Measurements from ENCODE around the gene CCDC9B. TPM values are rescaled to one million over a fixed set of nuclear protein-coding genes. Genes with fewer than 3 reads are reported as not detected.
A peak's percentile ranks its signal among the peaks of the same experiment; 100 is the strongest.

CCDC9B gene
- total and polyA plus RNA-seq, 2 of the 4 experiments (the other 2 are of a cell fraction), result 19.7 to 30.9 TPM

- no peaks in the 10 kb centered on the region for H3K27me3 ChIP-seq (ENCODE audit: control insufficient read depth, insufficient read depth, low read length)
- H2BK15ac ChIP-seq (ENCODE audit: low read depth, low read length), result peak overlapping the region; percentile 28; the same call in 1 of the 3 replicates
- H3K36me3 ChIP-seq (ENCODE audit: control insufficient read depth, insufficient read depth, low read length), result peaks cover 2% of the 10 kb centered on the region
- intact Hi-C loops (cut with micrococcal nuclease), result no loop called here
- ChIA-PET CTCF (interaction anchor here (1.8 kb wide), 1 partner anchor 14 kb away, joined by 4 read pairs; no protein-coding TSS in a partner anchor), POLR2A (ENCODE audit: unreplicated experiment) (interaction anchor here (1.2 kb wide), 2 partner anchors 9 to 11 kb away, joined by 3 to 4 read pairs; partner anchors contain the start of gene CCDC9B)
- H2BK20ac ChIP-seq (ENCODE audit: low read depth, low read length), result peak overlapping the region; percentile 32; the same call in 1 of the 2 replicates
- H3K9me3 ChIP-seq (ENCODE audit: control insufficient read depth, insufficient read depth, low read length), result no peaks in the 10 kb centered on the region
- peak overlapping the region; percentile 57 for H3K14ac ChIP-seq (replicated peaks; ENCODE audit: low read depth, low read length)
- H2AK5ac ChIP-seq (ENCODE audit: low read depth, low read length), result peak overlapping the region; percentile 65; the same call in 1 of the 2 replicates
- in situ Hi-C loops (cut with MboI; ENCODE audit: low sequenced_read_pairs), result no loop called here
- H3K4me3 ChIP-seq (ENCODE audit: insufficient read depth, low read depth, low read length), result no peak overlapping the region
- no peak for DNase-seq
- H2AFZ ChIP-seq (replicated peaks; ENCODE audit: low read length, poor library complexity), result no peak overlapping the region
- no peak for ATAC-seq (ENCODE audit: low read depth)
- H2AK9ac ChIP-seq (replicated peaks; ENCODE audit: low read depth, low read length, poor library complexity), result no peak overlapping the region
- peak overlapping the region in 1 of 2 experiments; percentile 41; a peak in 1 of 4 replicates for H4K8ac ChIP-seq (ENCODE audit: low read depth in 2 of 2, low read length in 2 of 2)
- H3K9me1 ChIP-seq (ENCODE audit: insufficient read depth, low read length), result peaks cover 40% of the 10 kb centered on the region
- dilution Hi-C loops (cut with HindIII; ENCODE audit: low sequenced_read_pairs, unreplicated experiment), result no loop called here
- no peak overlapping the region for H3K4me2 ChIP-seq (ENCODE audit: low read depth, low read length)
- 0 out of 2 replicates have a peak overlapping the region, but pooled peaks have one; percentile 2 for H3K9ac ChIP-seq (ENCODE audit: low read depth, low read length)
- H3K27ac ChIP-seq (ENCODE audit: insufficient read depth, low read length), result peak overlapping the region; percentile 12; the same call in 1 of the 2 replicates
- TF ChIP-seq USF2 (IDR thresholded peaks at IDR 0.05; ENCODE audit: low read depth, low read length), result no peak
- no peak for TF ChIP-seq RFX5 (IDR thresholded peaks at IDR 0.05; ENCODE audit: low read depth, low read length)
- TF ChIP-seq FOS (IDR thresholded peaks at IDR 0.05; ENCODE audit: low read depth, low read length), result no peak
- TF ChIP-seq ELK1 (IDR thresholded peaks at IDR 0.05; ENCODE audit: borderline replicate concordance, low read depth, low read length), result no peak
- H2BK120ac ChIP-seq (ENCODE audit: low read depth, low read length), result peak overlapping the region; percentile 63; the same call in 1 of the 2 replicates
- H3K56ac ChIP-seq (ENCODE audit: extremely low read depth, insufficient read depth, low read length), result no peak overlapping the region
- H2BK5ac ChIP-seq (ENCODE audit: low read depth, low read length, poor library complexity, severe bottlenecking), result peak overlapping the region; percentile 74
- H3K4me1 ChIP-seq (ENCODE audit: control insufficient read depth, insufficient read depth, low read length), result peaks cover 55% of the 10 kb centered on the region
- peak overlapping the region; percentile 38 for H4K91ac ChIP-seq (ENCODE audit: insufficient read depth, low read depth, low read length)
- peak overlapping the region; percentile 63; the same call in 1 of the 2 replicates for H3K23ac ChIP-seq (ENCODE audit: low read depth, low read length)
- H3K18ac ChIP-seq (ENCODE audit: low read depth, low read length), result 0 out of 2 replicates have a peak overlapping the region, but pooled peaks have one; percentile 6
- BruUV-seq (replicated peaks), result no TSS peak
- peak overlapping the region; percentile 86 for H3K4ac ChIP-seq (ENCODE audit: low read depth, low read length)
- peaks cover 33 to 85% of the 10 kb centered on the region in 2 experiments for H3K79me1 ChIP-seq (ENCODE audit: low read depth in 1 of 2, low read length in 2 of 2)
- H4K5ac ChIP-seq (ENCODE audit: low read depth, low read length), result peak overlapping the region; percentile 33
- WGBS, 2 experiments (ENCODE audit: extremely low coverage in 2 of 2, insufficient read length in 1 of 2), result 65% methylated on average over 4 of the region's 7 CpGs; no CpG with 5 or more reads in 1 of the 2 experiments
- peaks cover 10% of the 10 kb centered on the region; the same call in 1 of the 2 replicates for H4K20me1 ChIP-seq (ENCODE audit: insufficient read depth, low read length)
These were observed 10.9 kb downstream of the CCDC9B start for GRCh38 chr15:40329804-40330203.

Measured in IMR-90 (cell line).